Neural cell (in vitro differentiated cells): ENCODE data around the gene COX6B2. TPM values are rescaled to one million over a fixed set of nuclear protein-coding genes. Genes with fewer than 3 reads are reported as not detected.

Source experiments
- H2AFZ ChIP-seq: fragments of 200-600, 300-800 bp; sonication (generic), shearing (Covaris generic); 2 replicates; pipeline ENCODE4 v1.6.0; 2014; ENCODE audit warnings: low read depth, mild to moderate bottlenecking, antibody characterized with exemption, low read length, moderate library complexity
- H3F3A ChIP-seq: fragments of 200-600 bp; shearing (Covaris generic); 2 replicates; pipeline ENCODE4 v1.6.1; 2016; ENCODE audit warnings: mild to moderate bottlenecking, moderate library complexity, mixed read lengths, antibody characterized with exemption, low read length; ENCODE audit not compliant: insufficient read depth, poor library complexity, severe bottlenecking
- H3K27ac ChIP-seq: fragments of 200-600, 300-800 bp; sonication (generic), shearing (Covaris generic); 2 replicates; pipeline ENCODE4 v1.5.1; 2014; ENCODE audit warnings: mild to moderate bottlenecking, low read length, moderate library complexity
- H3K27me3 ChIP-seq: fragments of 300-800, 200-600 bp; sonication (generic), shearing (Covaris generic); 2 replicates; pipeline ENCODE4 v1.6.0; 2014; ENCODE audit warnings: mild to moderate bottlenecking, low read depth, low read length, moderate library complexity; ENCODE audit not compliant: insufficient read depth
- H3K36me3 ChIP-seq: fragments of 300-800, 200-600 bp; sonication (generic), shearing (Covaris generic); 2 replicates; pipeline ENCODE4 v1.5.1; 2014; ENCODE audit warnings: mild to moderate bottlenecking, antibody characterized with exemption, low read length, moderate library complexity; ENCODE audit not compliant: insufficient read depth
- H3K4me2 ChIP-seq: fragments of 300-800, 200-600 bp; sonication (generic), shearing (Covaris generic); 2 replicates; pipeline ENCODE4 v1.6.0; 2014; ENCODE audit warnings: mild to moderate bottlenecking, low read length
- H3K4me3 ChIP-seq: fragments of 300-800, 200-600 bp; sonication (generic), shearing (Covaris generic); 2 replicates; pipeline ENCODE4 v1.5.1; 2014; ENCODE audit warnings: mild to moderate bottlenecking, low read length, moderate library complexity
- H3K79me2 ChIP-seq: fragments of 200-600 bp; shearing (Covaris generic); replicated peaks from 2 replicates; pipeline ENCODE4 v1.6.0; 2014; ENCODE audit warnings: mild to moderate bottlenecking, low read length, moderate library complexity; ENCODE audit not compliant: insufficient read depth
- H3K9ac ChIP-seq: fragments of 300-800, 200-600 bp; sonication (generic), shearing (Covaris generic); 2 replicates; pipeline ENCODE4 v1.6.1; 2016; ENCODE audit warnings: mild to moderate bottlenecking, low read length, mixed read lengths
- H3K9me2 ChIP-seq: fragments of 200-600 bp; shearing (Covaris generic); 2 replicates; pipeline ENCODE4 v1.6.1; 2016; ENCODE audit warnings: mild to moderate bottlenecking, low read length, mixed read lengths; ENCODE audit not compliant: insufficient read depth
- H3K9me3 ChIP-seq: fragments of 200-600, 300-800 bp; sonication (generic), shearing (Covaris generic); 2 replicates; pipeline ENCODE4 v1.6.1; 2016; ENCODE audit warnings: mild to moderate bottlenecking, mixed run types, low read length, moderate library complexity, mixed read lengths
- H4K20me1 ChIP-seq: fragments of 200-600 bp; shearing (Covaris generic); 2 replicates; pipeline ENCODE4 v1.6.1; 2016; ENCODE audit warnings: mild to moderate bottlenecking, mixed run types; ENCODE audit not compliant: insufficient read depth
- EP300 ChIP-seq: fragments of 450-650 bp; conservative IDR thresholded peaks from 2 replicates; pipeline ENCODE4 v1.6.1; 2014; ENCODE audit warnings: antibody characterized with exemption, mild to moderate bottlenecking, moderate library complexity; ENCODE audit not compliant: poor library complexity, severe bottlenecking
- EZH2 ChIP-seq: fragments of 200-600, 300-800 bp; shearing (Covaris generic), sonication (generic); IDR thresholded peaks from 2 replicates; pipeline ENCODE4 v1.6.1; 2014; ENCODE audit warnings: antibody characterized with exemption, low read length, borderline replicate concordance, mild to moderate bottlenecking; ENCODE audit not compliant: insufficient read depth, poor library complexity, severe bottlenecking
- MXI1 ChIP-seq: fragments of 450-650 bp; conservative IDR thresholded peaks from 2 replicates; pipeline ENCODE4 v1.6.1; 2014; ENCODE audit warnings: antibody characterized with exemption, mild to moderate bottlenecking; ENCODE audit not compliant: poor library complexity, severe bottlenecking
- POLR2AphosphoS5 ChIP-seq: IDR thresholded peaks from 2 replicates; pipeline ENCODE4 v1.6.1; 2012
- RAD21 ChIP-seq: fragments of 450-650 bp; conservative IDR thresholded peaks from 2 replicates; pipeline ENCODE4 v1.6.1; 2014; ENCODE audit warnings: antibody characterized with exemption, mild to moderate bottlenecking, moderate library complexity
- REST ChIP-seq: IDR thresholded peaks from 2 replicates; pipeline ENCODE4 v1.6.1; 2012; ENCODE audit warnings: borderline replicate concordance
- SMC3 ChIP-seq: fragments of 450-650 bp; conservative IDR thresholded peaks from 2 replicates; pipeline ENCODE4 v1.6.1; 2014; ENCODE audit warnings: antibody characterized with exemption, mild to moderate bottlenecking, moderate library complexity; ENCODE audit not compliant: poor library complexity
- TAF1 ChIP-seq: IDR thresholded peaks from 2 replicates; pipeline ENCODE4 v1.6.1; 2012; ENCODE audit warnings: low read depth
- polyA plus RNA-seq: library from polyadenylated mRNA; depleted of rRNA; stranded (reverse); fragments of >200 nt; gene quantifications from 2 replicates; pipeline ENCODE4 v1.2.3, GENCODE V29; 2014
- TF ChIP-seq, protein P1 (sequence below): fragments of 450-650 bp; IDR thresholded peaks from 2 replicates; pipeline ENCODE4 v1.5.1; 2014; ENCODE audit warnings: antibody characterized with exemption, mild to moderate bottlenecking, moderate library complexity; ENCODE audit not compliant: poor library complexity, severe bottlenecking

COX6B2 gene
- polyA plus RNA-seq, 1 donor from 2014 or later = 0.17 TPM

DNA sequence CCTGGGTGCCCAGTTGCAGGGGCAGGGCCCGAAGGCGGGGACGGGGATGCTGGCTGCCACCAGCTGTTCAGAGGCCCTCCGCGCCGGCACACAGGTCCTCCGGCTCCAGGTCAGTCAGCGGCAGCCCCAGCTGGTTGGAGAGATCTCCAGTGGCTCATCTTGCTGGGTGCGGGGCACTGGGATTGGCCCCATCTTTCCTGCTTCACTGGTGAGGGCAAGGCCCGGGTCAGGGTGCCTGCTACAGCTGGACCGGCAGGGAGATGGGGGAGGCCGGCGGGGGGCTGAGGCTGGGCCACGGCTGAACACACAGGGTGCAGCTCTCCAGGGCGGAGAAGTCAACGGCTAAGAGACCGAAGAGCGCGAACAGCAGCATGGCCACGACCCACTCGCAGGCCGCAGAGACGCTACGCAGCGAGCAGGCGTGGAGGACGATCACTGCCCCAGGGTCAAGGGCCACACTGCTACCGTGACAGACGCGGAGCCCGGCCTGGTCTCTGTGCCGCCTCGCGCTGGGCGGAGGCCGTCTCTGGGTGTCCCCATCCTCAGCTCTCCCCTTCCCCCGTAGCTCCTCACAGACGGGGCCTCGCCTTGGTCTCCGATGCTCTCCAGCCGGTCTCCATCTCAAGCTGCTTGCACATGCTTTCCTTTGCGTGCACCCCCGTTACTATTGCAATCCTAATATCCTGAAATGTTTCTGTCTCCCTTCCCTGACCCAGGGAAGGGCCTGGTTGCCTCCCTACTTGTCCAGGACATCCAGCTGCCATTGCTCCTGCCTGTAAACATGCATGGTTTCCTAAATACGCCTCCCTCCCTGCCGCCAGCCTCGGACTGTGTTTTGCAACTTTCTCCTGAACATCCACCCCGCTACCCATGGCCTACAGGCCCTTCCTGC, 41.7 kb downstream of the COX6B2 start:
- Histone ChIP-seq H2AFZ (no peak overlapping the region), H3K79me2 (no peaks in the 10 kb centered on the region), H3K27me3 (no peaks in the 10 kb centered on the region), H3K4me3 (no peak overlapping the region), H3K9ac (no peak overlapping the region), H3F3A (no peaks in the 10 kb centered on the region), H3K4me2 (no peak overlapping the region), H3K27ac (no peak overlapping the region), H4K20me1 (no peaks in the 10 kb centered on the region), H3K36me3 (no peaks in the 10 kb centered on the region), H3K9me3 (no peaks in the 10 kb centered on the region), H3K9me2 (no peaks in the 10 kb centered on the region)
- no peak for TF ChIP-seq TAF1
- no peak for TF ChIP-seq MXI1
- TF ChIP-seq SMC3 = no peak
- no peak for TF ChIP-seq RAD21
- no peak for TF ChIP-seq EZH2
- no peak for TF ChIP-seq EP300
- TF ChIP-seq REST = no peak
- TF ChIP-seq, protein P1, sequence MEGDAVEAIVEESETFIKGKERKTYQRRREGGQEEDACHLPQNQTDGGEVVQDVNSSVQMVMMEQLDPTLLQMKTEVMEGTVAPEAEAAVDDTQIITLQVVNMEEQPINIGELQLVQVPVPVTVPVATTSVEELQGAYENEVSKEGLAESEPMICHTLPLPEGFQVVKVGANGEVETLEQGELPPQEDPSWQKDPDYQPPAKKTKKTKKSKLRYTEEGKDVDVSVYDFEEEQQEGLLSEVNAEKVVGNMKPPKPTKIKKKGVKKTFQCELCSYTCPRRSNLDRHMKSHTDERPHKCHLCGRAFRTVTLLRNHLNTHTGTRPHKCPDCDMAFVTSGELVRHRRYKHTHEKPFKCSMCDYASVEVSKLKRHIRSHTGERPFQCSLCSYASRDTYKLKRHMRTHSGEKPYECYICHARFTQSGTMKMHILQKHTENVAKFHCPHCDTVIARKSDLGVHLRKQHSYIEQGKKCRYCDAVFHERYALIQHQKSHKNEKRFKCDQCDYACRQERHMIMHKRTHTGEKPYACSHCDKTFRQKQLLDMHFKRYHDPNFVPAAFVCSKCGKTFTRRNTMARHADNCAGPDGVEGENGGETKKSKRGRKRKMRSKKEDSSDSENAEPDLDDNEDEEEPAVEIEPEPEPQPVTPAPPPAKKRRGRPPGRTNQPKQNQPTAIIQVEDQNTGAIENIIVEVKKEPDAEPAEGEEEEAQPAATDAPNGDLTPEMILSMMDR = no peak
- TF ChIP-seq POLR2AphosphoS5 = no peak

DNA sequence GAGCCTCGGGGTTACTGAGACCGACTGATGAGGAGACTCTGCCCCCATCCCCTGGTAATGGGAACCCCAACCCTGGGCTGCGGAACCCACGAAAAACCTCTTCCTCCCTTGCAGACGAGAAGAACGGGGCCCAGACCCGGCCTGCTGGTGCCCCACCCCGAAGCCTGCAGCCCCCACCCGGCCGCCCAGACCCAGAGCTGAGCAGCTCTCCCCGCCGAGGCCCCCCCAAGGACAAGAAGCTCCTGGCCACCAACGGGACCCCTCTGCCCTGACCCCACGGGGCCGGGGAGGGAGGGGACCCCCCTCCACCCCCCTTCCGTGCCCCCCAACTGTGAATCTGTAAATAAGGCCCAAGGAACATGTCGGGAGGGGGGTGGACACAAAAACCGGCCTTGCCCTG, 42.7 kb downstream of the COX6B2 start:
- Histone ChIP-seq H3K9me2 (no peaks in the 10 kb centered on the region), H3K9ac (no peak overlapping the region), H4K20me1 (no peaks in the 10 kb centered on the region), H3K79me2 (no peaks in the 10 kb centered on the region), H3K27me3 (no peaks in the 10 kb centered on the region), H3K9me3 (no peaks in the 10 kb centered on the region), H3F3A (no peaks in the 10 kb centered on the region), H3K36me3 (no peaks in the 10 kb centered on the region), H3K4me3 (no peak overlapping the region), H3K27ac (no peak overlapping the region), H3K4me2 (no peak overlapping the region), H2AFZ (no peak overlapping the region)
- TF ChIP-seq EP300 (no peak), EZH2 (no peak), RAD21 (no peak), POLR2AphosphoS5 (no peak), REST (no peak), TAF1 (no peak), MXI1 (no peak), SMC3 (no peak)
- TF ChIP-seq, protein P1 = no peak
